ENCODE results near the gene CEP128.

The CEP128 gene

DNA sequence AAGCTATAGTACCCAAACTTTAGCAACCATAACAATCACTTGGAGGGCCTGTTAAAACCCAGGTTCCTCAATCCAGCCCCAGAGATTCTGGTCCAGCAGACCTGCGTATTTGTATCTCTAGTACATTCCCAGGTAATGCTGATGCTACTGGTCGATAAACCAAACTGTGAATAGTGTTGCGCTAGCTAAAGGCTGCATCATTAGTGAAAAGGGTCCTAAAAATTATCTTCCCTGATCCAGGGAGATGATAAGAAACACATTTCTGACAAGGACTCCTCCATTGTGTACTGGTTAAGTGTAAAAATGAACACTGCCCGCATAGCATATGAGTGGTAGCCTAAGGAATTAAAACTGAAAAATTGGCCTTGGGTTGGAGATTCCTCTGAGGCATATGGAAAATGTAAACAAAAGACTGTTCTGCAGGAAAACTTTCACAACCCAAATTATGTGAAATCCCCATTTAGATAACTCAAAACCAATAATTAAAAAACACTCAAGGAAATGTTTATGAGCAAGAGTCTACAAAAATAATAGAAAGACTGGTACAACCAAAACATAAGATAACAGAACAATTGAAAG is 322.7 kb downstream of the CEP128 start:
- DNase-seq (ENCODE audit: low read depth): no peak
- TF ChIP-seq, protein P1, sequence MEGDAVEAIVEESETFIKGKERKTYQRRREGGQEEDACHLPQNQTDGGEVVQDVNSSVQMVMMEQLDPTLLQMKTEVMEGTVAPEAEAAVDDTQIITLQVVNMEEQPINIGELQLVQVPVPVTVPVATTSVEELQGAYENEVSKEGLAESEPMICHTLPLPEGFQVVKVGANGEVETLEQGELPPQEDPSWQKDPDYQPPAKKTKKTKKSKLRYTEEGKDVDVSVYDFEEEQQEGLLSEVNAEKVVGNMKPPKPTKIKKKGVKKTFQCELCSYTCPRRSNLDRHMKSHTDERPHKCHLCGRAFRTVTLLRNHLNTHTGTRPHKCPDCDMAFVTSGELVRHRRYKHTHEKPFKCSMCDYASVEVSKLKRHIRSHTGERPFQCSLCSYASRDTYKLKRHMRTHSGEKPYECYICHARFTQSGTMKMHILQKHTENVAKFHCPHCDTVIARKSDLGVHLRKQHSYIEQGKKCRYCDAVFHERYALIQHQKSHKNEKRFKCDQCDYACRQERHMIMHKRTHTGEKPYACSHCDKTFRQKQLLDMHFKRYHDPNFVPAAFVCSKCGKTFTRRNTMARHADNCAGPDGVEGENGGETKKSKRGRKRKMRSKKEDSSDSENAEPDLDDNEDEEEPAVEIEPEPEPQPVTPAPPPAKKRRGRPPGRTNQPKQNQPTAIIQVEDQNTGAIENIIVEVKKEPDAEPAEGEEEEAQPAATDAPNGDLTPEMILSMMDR (conservative IDR thresholded peaks at IDR 0.05; ENCODE audit: low read depth, low read length): no peak
- no peak overlapping the region for H3K4me3 ChIP-seq (ENCODE audit: low read length)

DNA sequence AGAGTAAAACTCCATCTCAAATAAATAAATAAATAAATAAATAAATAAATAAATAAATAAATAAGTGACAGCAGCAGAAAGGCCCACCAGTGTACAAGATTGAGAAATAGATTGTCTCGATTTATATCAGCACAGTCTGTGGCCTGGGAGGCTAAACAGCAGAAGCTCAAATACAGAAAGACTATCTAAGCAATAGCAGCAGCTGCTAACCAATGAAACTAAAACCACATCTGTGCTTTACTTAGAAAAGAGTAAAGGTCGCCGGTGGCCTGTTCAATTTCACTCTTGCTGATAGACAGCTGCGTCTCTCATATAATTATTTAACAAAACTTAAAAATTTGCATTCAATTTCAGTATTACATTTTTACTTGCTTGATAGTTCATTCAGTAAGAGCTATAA is 325.7 kb downstream of the CEP128 start:
- TF ChIP-seq, protein P1 (conservative IDR thresholded peaks at IDR 0.05; ENCODE audit: low read depth, low read length): no peak
- no peak overlapping the region for H3K4me3 ChIP-seq (ENCODE audit: low read length)

DNA sequence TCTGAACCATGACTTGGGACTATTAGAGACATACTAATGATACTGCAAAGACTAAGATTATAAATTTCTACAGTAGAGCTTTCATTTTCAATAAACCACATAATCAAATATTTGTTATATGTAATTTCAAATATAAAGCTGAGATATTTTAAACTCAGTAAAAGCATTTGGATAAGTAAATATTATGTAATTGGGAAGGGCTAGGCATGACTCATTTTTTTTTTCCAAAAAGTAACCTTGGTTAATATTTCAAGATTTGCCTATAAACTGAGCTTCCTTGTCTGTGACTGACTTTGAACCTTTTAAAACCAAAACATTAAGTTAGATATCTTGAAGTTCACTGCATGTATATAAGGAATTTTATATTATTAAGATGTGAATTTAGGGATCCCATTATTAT is 332.5 kb downstream of the CEP128 start:
- no peak for DNase-seq (ENCODE audit: low read depth)
- no peak overlapping the region for H3K4me3 ChIP-seq (ENCODE audit: low read length)
- TF ChIP-seq, protein P1 (conservative IDR thresholded peaks at IDR 0.05; ENCODE audit: low read depth, low read length): no peak

More for the DNA sequence above, 325.7 kb downstream of the CEP128 start:
- no peak for DNase-seq (ENCODE audit: low read depth)

DNA sequence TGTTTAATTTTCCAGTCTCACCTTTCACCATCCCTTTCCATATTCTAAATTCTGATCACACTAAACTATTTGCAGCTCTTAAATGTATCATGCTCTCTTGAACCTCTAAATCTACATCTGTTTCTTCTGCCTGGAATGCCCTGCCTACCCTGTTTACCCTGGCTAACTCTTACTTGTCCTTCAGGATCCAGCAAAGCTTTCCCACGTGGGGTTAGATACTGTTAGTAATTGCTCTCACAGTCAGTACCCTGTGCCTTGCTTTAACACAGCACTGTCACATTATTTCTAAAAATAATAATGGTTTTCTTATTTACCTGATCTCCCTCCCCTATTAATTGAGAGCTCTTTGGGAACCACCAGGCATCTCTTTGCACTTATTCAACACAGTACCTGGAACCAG is 333.0 kb downstream of the CEP128 start:
- no peak for DNase-seq (ENCODE audit: low read depth)
- H3K4me3 ChIP-seq (ENCODE audit: low read length): no peak overlapping the region
- TF ChIP-seq, protein P1 (conservative IDR thresholded peaks at IDR 0.05; ENCODE audit: low read depth, low read length): no peak

DNA sequence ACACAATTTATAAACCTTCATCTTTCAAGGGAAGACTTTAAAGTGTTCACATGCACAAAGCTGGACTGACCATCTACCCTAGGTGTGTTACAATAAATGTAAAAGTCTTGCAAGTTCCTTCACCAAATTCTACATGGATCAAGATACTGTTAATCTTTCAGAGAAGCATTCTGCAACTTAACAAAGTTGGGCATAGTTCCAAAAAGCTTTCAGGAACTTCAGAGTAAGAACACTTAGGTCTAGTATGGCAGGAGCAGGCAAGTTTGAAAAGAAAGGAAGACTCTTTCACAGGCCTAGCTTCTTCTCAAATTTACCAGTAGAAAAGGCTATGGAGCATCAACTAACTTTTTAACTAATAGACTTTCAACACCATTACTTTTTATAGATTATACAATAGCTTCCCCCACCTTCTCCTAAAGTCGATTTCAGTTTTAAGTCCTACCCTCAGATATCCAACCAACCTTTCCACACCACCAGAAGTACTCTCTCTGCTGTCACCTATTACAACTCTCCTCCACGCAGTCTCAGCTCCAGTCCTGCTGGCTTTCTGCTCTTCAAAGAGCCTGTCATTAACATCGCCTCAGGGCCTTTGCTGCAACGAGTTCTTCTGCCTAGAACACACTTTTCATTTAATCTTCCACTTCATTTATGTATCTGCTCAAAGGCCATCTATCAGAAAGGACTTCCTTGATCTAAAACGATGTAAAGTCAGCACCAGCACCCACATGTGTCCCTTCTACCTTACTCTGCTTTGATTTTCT is 333.9 kb downstream of the CEP128 start:
- TF ChIP-seq, protein P1 (conservative IDR thresholded peaks at IDR 0.05; ENCODE audit: low read depth, low read length): no peak
- DNase-seq (ENCODE audit: low read depth): peak; percentile 72

DNA sequence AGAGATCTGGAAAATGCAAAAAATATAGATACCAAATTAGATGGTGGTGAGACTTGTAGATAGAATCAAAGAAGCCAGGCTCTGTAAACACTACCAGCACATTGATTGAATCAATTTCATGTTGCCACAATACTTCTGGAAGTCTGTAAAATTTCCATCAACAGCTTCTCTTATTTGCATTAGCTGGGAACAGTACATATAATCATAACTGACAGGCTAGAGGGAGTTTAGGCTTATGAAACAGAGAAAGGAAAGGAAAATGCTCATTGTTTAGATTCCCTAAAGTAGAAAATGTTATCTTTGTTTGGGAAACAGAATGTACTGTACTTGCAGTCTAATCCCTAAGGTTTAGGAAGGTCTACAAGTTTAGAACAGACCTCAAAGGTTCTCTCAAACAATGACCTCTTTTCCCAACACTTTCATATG is 335.2 kb downstream of the CEP128 start:
- DNase-seq (ENCODE audit: low read depth): peak; percentile 47
- no peak overlapping the region for H3K4me3 ChIP-seq (ENCODE audit: low read length)
- TF ChIP-seq, protein P1 (conservative IDR thresholded peaks at IDR 0.05; ENCODE audit: low read depth, low read length): no peak

More for the DNA sequence above, 333.9 kb downstream of the CEP128 start:
- H3K4me3 ChIP-seq (ENCODE audit: low read length): no peak overlapping the region

DNA sequence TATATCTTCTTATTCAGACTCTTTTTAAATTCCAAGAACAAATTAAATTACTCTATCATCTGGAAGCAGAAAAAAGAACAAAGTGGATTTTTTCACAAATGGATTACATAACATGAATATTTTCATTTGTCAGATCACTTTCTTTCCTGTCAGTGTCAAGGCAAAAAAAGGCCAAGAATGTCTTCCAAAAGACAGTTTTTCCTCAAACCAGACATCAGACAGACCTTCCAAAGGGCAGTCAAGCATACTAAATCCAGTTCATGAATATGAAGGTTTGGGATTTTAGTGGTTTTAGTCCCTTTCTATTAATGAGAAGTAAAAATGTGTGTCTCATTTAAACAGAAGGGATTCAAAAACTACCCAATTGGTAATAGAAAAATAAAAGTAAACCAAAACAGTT is 336.0 kb downstream of the CEP128 start:
- H3K4me3 ChIP-seq (ENCODE audit: low read length): no peak overlapping the region
- TF ChIP-seq, protein P1 (conservative IDR thresholded peaks at IDR 0.05; ENCODE audit: low read depth, low read length): no peak
- no peak for DNase-seq (ENCODE audit: low read depth)

Data from retinal pigment epithelial cell (primary cell).